Measurements from ENCODE around the gene GAL. TPM values are rescaled to one million over a fixed set of nuclear protein-coding genes. Genes with fewer than 3 reads are reported as not detected.

The GAL gene
- total RNA-seq, 2 donors from 2014 or later, result 98.9 to 166 TPM

DNA sequence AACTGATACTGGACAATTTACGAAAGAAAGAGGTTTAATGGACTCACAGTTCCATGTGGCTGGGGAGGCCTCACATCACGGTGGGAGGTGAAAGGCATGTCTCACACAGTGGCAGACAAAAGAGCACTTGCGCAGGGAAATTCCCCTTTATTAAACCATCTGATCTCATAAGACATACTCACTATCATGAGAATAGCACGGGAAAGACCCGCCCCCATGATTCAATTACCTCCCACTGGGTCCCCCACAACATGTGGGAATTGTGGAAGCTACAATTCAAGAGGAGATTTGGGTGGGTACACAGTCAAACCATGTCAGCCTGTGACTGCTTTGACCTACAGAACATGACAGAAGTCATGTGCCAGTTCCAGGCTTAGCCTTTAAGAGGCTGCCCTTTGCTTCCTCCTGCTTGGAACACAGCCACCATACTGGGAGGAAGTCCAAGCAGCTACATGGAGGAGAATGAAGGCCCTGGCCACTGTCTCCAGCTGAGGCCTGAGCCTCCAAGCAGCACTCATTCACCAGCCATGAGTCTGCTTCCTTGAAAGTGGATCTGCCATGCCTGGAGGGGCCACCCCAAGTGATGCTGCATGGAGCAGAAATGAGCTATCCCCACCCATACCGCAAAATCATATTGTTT is 10.9 kb upstream of the GAL start:
- DNase-seq, result no peak
- H3K36me3 ChIP-seq (ENCODE audit: control insufficient read depth, insufficient read depth, low read length), result no peaks in the 10 kb centered on the region
- H3K4me1 ChIP-seq (ENCODE audit: control insufficient read depth, insufficient read depth, low read length), result no peaks in the 10 kb centered on the region
- Mint-ChIP-seq H3K9me3 (no peaks in the 10 kb centered on the region), H3K27me3 (ENCODE audit: insufficient read depth) (no peaks in the 10 kb centered on the region), H3K4me3 (no peak overlapping the region), H3K27ac (no peak overlapping the region), H3K36me3 (ENCODE audit: low read depth) (no peaks in the 10 kb centered on the region), H3K4me1 (peaks cover 2% of the 10 kb centered on the region)
- H3K9me3 ChIP-seq (ENCODE audit: control insufficient read depth, low read length), result no peaks in the 10 kb centered on the region
- no peak overlapping the region for H3K27ac ChIP-seq (ENCODE audit: low read depth, low read length)
- no peak for TF ChIP-seq CTCF (conservative IDR thresholded peaks at IDR 0.05)
- 88 to 92% methylated on average over 5 to 6 of the region's 6 CpGs for WGBS, 2 experiments (ENCODE audit: insufficient coverage in 1 of 2, insufficient read length in 1 of 2)
- H3K4me3 ChIP-seq (ENCODE audit: low read length), result no peak overlapping the region
- H3K9ac ChIP-seq (ENCODE audit: extremely low read depth, low read length, poor library complexity, severe bottlenecking), result no peak overlapping the region
- no peaks in the 10 kb centered on the region for H3K27me3 ChIP-seq (ENCODE audit: control insufficient read depth, insufficient read depth, low read length, poor library complexity, severe bottlenecking)

GRCh38 chr11:68673991-68674390 is 10.4 kb upstream of the GAL start:
- Mint-ChIP-seq H3K9me3 (no peaks in the 10 kb centered on the region), H3K4me1 (peaks cover 2% of the 10 kb centered on the region), H3K27me3 (ENCODE audit: insufficient read depth) (no peaks in the 10 kb centered on the region), H3K27ac (no peak overlapping the region), H3K4me3 (no peak overlapping the region), H3K36me3 (ENCODE audit: low read depth) (no peaks in the 10 kb centered on the region)
- Histone ChIP-seq H3K9ac (ENCODE audit: extremely low read depth, low read length, poor library complexity, severe bottlenecking) (no peak overlapping the region), H3K27me3 (ENCODE audit: control insufficient read depth, insufficient read depth, low read length, poor library complexity, severe bottlenecking) (no peaks in the 10 kb centered on the region), H3K36me3 (ENCODE audit: control insufficient read depth, insufficient read depth, low read length) (no peaks in the 10 kb centered on the region), H3K4me3 (ENCODE audit: low read length) (no peak overlapping the region), H3K4me1 (ENCODE audit: control insufficient read depth, insufficient read depth, low read length) (no peaks in the 10 kb centered on the region), H3K9me3 (ENCODE audit: control insufficient read depth, low read length) (no peaks in the 10 kb centered on the region), H3K27ac (ENCODE audit: low read depth, low read length) (no peak overlapping the region)
- no peak for DNase-seq
- TF ChIP-seq CTCF (conservative IDR thresholded peaks at IDR 0.05), result no peak
- 93 to 98% methylated on average over 7 to 11 of the region's 11 CpGs for WGBS, 2 experiments (ENCODE audit: insufficient coverage in 1 of 2, insufficient read length in 1 of 2)

- Histone ChIP-seq H3K4me1 (ENCODE audit: control insufficient read depth, insufficient read depth, low read length) (no peaks in the 10 kb centered on the region), H3K27ac (ENCODE audit: low read depth, low read length) (no peak overlapping the region), H3K4me3 (ENCODE audit: low read length) (no peak overlapping the region), H3K9me3 (ENCODE audit: control insufficient read depth, low read length) (no peaks in the 10 kb centered on the region), H3K27me3 (ENCODE audit: control insufficient read depth, insufficient read depth, low read length, poor library complexity, severe bottlenecking) (no peaks in the 10 kb centered on the region), H3K9ac (ENCODE audit: extremely low read depth, low read length, poor library complexity, severe bottlenecking) (no peak overlapping the region), H3K36me3 (ENCODE audit: control insufficient read depth, insufficient read depth, low read length) (no peaks in the 10 kb centered on the region)
- Mint-ChIP-seq H3K36me3 (ENCODE audit: low read depth) (no peaks in the 10 kb centered on the region), H3K9me3 (no peaks in the 10 kb centered on the region), H3K27me3 (ENCODE audit: insufficient read depth) (no peaks in the 10 kb centered on the region), H3K27ac (no peak overlapping the region), H3K4me3 (no peak overlapping the region), H3K4me1 (peaks cover 2% of the 10 kb centered on the region)
- 93 to 97% methylated on average over 16 of the region's 16 CpGs for WGBS, 2 experiments (ENCODE audit: insufficient coverage in 1 of 2, insufficient read length in 1 of 2)
- no peak for TF ChIP-seq CTCF (conservative IDR thresholded peaks at IDR 0.05)
- DNase-seq, result no peak
These were observed 9.9 kb upstream of the GAL start for GRCh38 chr11:68674461-68674860.

Data from endodermal cell (in vitro differentiated cells).